ENCODE measurements around the gene HUNK. TPM values are rescaled to one million over a fixed set of nuclear protein-coding genes. Genes with fewer than 3 reads are reported as not detected.

Gene HUNK
- total RNA-seq, 1 experiment from 2014 or later = not detected

- no peaks in the 10 kb centered on the region for H3F3A ChIP-seq (ENCODE audit: insufficient read depth, low read depth)
- ChIA-PET POLR2A (ENCODE audit: unreplicated experiment) (no interaction called here), CTCF (interaction anchor here (0.7 kb wide), 1 partner anchor 10 kb away, joined by 4 read pairs; no protein-coding TSS in a partner anchor)
- H3K27ac ChIP-seq = no peak overlapping the region
- no TSS peak for BruUV-seq (replicated peaks)
- DNase-seq = no peak
- H3K4me2 ChIP-seq = no peak overlapping the region
- no peak overlapping the region for H3K4me3 ChIP-seq
- H3K4me1 ChIP-seq (replicated peaks; ENCODE audit: insufficient read depth) = no peaks in the 10 kb centered on the region
- H3K9me3 ChIP-seq (ENCODE audit: insufficient read depth, low read depth) = no peaks in the 10 kb centered on the region
- H3K27me3 ChIP-seq (ENCODE audit: insufficient read depth, low read depth) = peaks cover 21% of the 10 kb centered on the region; the same call in 1 of the 2 replicates
- no peaks in the 10 kb centered on the region for H3K79me2 ChIP-seq (ENCODE audit: low read depth)
- TF ChIP-seq CTCF (conservative IDR thresholded peaks at IDR 0.05) (no peak), EZH2 (IDR thresholded peaks at IDR 0.05; ENCODE audit: low read depth) (no peak)
- no peaks in the 10 kb centered on the region for H3K36me3 ChIP-seq (ENCODE audit: low read depth)
- intact Hi-C loops (cut with micrococcal nuclease; ENCODE audit: unreplicated experiment) = no loop called here
- no peaks in the 10 kb centered on the region for H4K20me1 ChIP-seq (ENCODE audit: insufficient read depth)
- H3K9me2 ChIP-seq (ENCODE audit: insufficient read depth) = no peaks in the 10 kb centered on the region
- H2AFZ ChIP-seq = no peak overlapping the region
Measured at GRCh38 chr21:31862078-31862477, 10.7 kb upstream of the HUNK start.

- H3K4me1 ChIP-seq (replicated peaks; ENCODE audit: insufficient read depth) = no peaks in the 10 kb centered on the region
- H3K79me2 ChIP-seq (ENCODE audit: low read depth) = no peaks in the 10 kb centered on the region
- CTCF ChIA-PET = no interaction called here
- intact Hi-C loops (cut with micrococcal nuclease; ENCODE audit: unreplicated experiment) = no loop called here
- no peak for TF ChIP-seq CTCF (conservative IDR thresholded peaks at IDR 0.05)
- H4K20me1 ChIP-seq (ENCODE audit: insufficient read depth) = no peaks in the 10 kb centered on the region
- H3K36me3 ChIP-seq (ENCODE audit: low read depth) = no peaks in the 10 kb centered on the region
- H3K9me3 ChIP-seq (ENCODE audit: insufficient read depth, low read depth) = no peaks in the 10 kb centered on the region
- H3K9me2 ChIP-seq (ENCODE audit: insufficient read depth) = no peaks in the 10 kb centered on the region
- no peaks in the 10 kb centered on the region for H3F3A ChIP-seq (ENCODE audit: insufficient read depth, low read depth)
- H2AFZ ChIP-seq = no peak overlapping the region
- no peak overlapping the region for H3K4me2 ChIP-seq
- no peak for DNase-seq
- H3K27me3 ChIP-seq (ENCODE audit: insufficient read depth, low read depth) = peaks cover 31% of the 10 kb centered on the region; the same call in 1 of the 2 replicates
- H3K27ac ChIP-seq = no peak overlapping the region
- H3K4me3 ChIP-seq = no peak overlapping the region
- POLR2A ChIA-PET (ENCODE audit: unreplicated experiment) = no interaction called here
- no TSS peak for BruUV-seq (replicated peaks)
Measured at GRCh38 chr21:31865429-31865970, 7.3 kb upstream of the HUNK start.

GRCh38 chr21:31866077-31866511 is 6.7 kb upstream of the HUNK start:
- H3K79me2 ChIP-seq (ENCODE audit: low read depth) = no peaks in the 10 kb centered on the region
- H3K27ac ChIP-seq = no peak overlapping the region
- no peak overlapping the region for H3K4me3 ChIP-seq
- H3K4me2 ChIP-seq = no peak overlapping the region
- no peaks in the 10 kb centered on the region for H3K9me3 ChIP-seq (ENCODE audit: insufficient read depth, low read depth)
- H3K4me1 ChIP-seq (replicated peaks; ENCODE audit: insufficient read depth) = no peaks in the 10 kb centered on the region
- CTCF ChIA-PET = interaction anchor here (0.6 kb wide), 1 partner anchor 736 kb away, joined by 6 read pairs; no protein-coding TSS in a partner anchor
- BruUV-seq (replicated peaks) = no TSS peak
- H2AFZ ChIP-seq = no peak overlapping the region
- H4K20me1 ChIP-seq (ENCODE audit: insufficient read depth) = no peaks in the 10 kb centered on the region
- peak in 1 of 2 experiments; percentile 49 for DNase-seq
- H3K36me3 ChIP-seq (ENCODE audit: low read depth) = no peaks in the 10 kb centered on the region
- POLR2A ChIA-PET (ENCODE audit: unreplicated experiment) = no interaction called here
- no peaks in the 10 kb centered on the region for H3K9me2 ChIP-seq (ENCODE audit: insufficient read depth)
- H3F3A ChIP-seq (ENCODE audit: insufficient read depth, low read depth) = no peaks in the 10 kb centered on the region
- peaks cover 31% of the 10 kb centered on the region; the same call in 1 of the 2 replicates for H3K27me3 ChIP-seq (ENCODE audit: insufficient read depth, low read depth)
- intact Hi-C loops (cut with micrococcal nuclease; ENCODE audit: unreplicated experiment) = loop anchor here (1.0 kb wide), 1 partner anchor 392 kb away; no protein-coding TSS in a partner anchor
- peak; percentile 71 for TF ChIP-seq CTCF (conservative IDR thresholded peaks at IDR 0.05)
- TF ChIP-seq EZH2 (IDR thresholded peaks at IDR 0.05; ENCODE audit: low read depth) = no peak

Data from PC-9 (cell line).